ENCODE data around the gene SCEL.
"Not testable (repeated sequence)": the region's sequence is repeated elsewhere in the genome, so short reads cannot be mapped to it uniquely, and the experiment has no call there.

The SCEL gene, protein sequence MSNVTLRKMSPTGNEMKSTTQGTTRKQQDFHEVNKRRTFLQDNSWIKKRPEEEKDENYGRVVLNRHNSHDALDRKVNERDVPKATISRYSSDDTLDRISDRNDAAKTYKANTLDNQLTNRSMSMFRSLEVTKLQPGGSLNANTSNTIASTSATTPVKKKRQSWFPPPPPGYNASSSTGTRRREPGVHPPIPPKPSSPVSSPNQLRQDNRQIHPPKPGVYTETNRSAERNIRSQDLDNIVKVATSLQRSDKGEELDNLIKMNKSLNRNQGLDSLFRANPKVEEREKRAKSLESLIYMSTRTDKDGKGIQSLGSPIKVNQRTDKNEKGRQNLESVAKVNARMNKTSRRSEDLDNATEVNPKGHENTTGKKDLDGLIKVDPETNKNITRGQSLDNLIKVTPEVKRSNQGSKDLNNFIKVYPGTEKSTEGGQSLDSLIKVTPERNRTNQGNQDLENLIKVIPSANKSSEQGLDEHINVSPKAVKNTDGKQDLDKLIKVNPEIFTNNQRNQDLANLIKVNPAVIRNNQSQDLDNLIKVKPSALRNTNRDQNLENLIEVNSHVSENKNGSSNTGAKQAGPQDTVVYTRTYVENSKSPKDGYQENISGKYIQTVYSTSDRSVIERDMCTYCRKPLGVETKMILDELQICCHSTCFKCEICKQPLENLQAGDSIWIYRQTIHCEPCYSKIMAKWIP

DNA sequence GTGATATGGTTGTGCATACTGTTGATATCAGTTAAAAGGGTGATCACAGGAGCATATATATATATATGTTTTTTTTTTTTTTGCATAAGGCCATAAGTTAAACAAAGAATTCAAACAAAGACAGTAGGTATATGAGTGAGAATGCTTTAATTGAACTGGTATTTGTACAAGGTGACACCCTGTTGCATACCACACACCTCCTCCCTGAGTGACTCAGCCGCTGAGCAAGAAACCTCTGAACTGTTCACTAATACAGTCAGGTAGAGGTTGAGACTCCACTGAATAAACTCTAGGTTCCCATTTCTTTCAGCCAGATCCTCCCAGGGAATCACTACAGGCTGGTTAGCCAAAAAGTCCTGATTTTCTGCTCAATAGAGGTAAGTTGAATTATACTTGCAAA is at the start of gene SCEL:
SCEL (plus strand) TSS at position 259 of the 400 bp plus-strand sequence. CDS start 20,170 bp downstream, outside the sequence.
- in situ Hi-C loops (cut with MboI; ENCODE audit: low sequenced_read_pairs): no loop called here

DNA sequence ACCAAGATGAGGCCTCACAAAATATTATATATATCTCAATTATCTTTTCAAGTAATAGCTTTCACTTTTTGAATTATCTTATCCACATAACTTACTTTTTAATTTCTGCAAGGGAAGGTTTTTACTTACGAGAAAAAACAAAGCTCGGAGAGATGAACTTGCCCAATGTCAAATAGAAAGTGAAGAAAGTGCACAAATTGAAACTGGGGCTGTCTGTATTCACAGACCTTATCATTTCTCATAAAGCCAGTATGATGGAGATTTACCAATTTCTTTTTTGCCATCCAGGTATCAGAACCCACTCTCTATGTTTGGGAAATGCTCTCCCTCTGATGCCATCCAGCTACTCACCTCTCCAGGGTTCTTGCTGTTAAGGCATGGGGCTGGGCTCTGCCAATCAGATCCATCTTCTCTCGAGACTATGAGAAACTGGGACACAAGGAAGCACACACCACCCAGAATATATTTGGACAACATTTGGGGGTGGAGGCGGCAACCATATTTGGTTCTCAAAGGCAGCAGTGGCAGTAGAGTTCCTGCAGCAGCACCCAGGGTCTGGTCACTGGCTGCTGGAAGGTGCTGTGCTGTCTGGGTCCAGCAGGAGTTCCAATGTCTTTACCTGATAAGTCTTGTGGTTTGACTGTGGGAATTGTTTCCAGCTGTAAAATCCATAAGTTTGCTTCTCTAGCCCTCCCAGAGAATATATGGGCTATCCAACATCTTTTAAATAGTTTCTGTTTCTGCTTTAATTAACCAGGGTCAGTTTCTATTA is 45.8 kb upstream of the SCEL start:
- in situ Hi-C loops (cut with MboI; ENCODE audit: low sequenced_read_pairs): no loop called here

- in situ Hi-C loops (cut with MboI; ENCODE audit: low sequenced_read_pairs): no loop called here
Measured at GRCh38 chr13:77492982-77493381, 42.5 kb upstream of the SCEL start.

- in situ Hi-C loops (cut with MboI; ENCODE audit: low sequenced_read_pairs): no loop called here
Measured at GRCh38 chr13:77494226-77494625, 41.3 kb upstream of the SCEL start.

DNA sequence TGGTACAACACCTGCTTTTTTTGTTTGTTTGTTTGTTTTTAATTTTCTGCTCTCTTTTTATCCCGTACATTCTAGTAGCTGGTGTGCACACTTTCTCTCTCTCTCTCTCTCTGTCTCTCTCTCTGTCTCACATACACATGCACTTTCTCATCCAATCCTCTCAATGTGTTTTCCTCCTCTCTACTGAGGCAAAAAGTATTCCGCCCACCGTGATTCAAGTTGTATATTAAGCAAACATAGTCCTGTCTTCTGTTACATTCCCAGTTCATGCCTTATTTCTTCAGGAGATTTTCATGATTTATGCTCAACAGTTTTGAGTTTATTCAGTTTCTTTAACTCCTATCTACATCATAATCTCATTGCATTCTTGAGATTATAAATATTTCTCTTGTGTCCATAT is 38.2 kb upstream of the SCEL start:
- in situ Hi-C loops (cut with MboI; ENCODE audit: low sequenced_read_pairs): no loop called here

- in situ Hi-C loops (cut with MboI; ENCODE audit: low sequenced_read_pairs): no loop called here
Measured at GRCh38 chr13:77497835-77498234, 37.7 kb upstream of the SCEL start.

GRCh38 chr13:77502104-77502720 is 33.3 kb upstream of the SCEL start:
- in situ Hi-C loops (cut with MboI; ENCODE audit: low sequenced_read_pairs): no loop called here

GRCh38 chr13:77503398-77503797 is 32.1 kb upstream of the SCEL start:
- in situ Hi-C loops (cut with MboI; ENCODE audit: low sequenced_read_pairs): no loop called here

DNA sequence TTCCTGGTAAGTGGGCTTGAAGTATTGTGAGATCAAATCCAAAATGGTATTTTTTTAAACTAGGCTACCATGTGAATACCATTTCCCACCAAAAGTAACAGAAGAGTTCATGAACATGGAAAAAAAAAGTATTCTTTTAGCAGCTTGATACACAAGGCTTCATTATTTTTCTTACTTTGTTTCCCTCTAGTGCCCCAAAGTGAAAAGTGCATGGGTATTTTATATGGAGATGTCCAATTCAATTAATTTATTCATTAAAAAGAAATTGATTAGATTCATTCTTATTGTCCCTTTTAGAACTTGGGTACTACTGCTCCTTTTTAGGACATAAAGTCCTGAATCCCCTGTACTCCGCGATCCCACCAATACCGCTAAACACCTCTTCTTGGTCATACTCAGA is 28.6 kb upstream of the SCEL start:
- in situ Hi-C loops (cut with MboI; ENCODE audit: low sequenced_read_pairs): no loop called here

DNA sequence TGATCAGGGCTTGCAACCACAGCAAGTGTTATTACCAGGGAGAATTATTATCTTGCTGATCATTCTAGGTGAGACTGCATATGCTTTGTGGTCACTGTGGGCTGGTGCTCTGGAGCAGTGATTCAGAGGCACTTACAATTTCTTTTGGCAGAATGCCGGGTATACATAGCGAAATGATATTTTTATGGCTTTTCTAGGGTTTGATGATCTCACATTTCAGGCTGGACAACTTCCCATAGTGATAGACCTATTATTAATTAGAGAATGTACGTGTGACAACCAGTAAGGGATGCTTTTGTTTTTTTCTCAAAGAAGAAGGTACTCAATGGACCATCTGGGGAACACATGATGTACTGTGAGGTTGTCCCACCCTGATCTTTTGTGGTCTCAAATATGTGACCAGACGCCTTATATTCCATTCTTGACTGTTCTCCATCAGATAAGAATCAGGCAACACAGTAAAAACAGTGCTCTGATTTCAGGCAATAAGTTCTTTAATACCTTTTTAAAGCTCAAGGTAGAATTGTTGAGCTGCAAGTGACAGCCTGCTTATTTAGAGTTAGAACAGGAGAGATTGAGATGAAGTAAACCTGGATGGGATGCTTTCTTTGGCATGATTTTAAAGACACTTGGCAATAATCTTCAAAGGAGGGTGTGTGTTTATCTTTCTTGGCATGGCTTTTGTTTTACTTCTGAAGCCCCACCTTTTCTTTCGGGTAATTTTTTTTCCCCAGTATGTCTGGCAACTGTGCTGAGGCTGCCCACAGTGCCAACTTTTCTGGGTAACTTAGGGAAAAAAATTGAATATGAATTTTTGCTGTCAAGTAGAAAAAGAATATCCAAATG is 27.4 kb upstream of the SCEL start:
- in situ Hi-C loops (cut with MboI; ENCODE audit: low sequenced_read_pairs): no loop called here

GRCh38 chr13:77508959-77509620 is 26.4 kb upstream of the SCEL start:
- in situ Hi-C loops (cut with MboI; ENCODE audit: low sequenced_read_pairs): no loop called here

DNA sequence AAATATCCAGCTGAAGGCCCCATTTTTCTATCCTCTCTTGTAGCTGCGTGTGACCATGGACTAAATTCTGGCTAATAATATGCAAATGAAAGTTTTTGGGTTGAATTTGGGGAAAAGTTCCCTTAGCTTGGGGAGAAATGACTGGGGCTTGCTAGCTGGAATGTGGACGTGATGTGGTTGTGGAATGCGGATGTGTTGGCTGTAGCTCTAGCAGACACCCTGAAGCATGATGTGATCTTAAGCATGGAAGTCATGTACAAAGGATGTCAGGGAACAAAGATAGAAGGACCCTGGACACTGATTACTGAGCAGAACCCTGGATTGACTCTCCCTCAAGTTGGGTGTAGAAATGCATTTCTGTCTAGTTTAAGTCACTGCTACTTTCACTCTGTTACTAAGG is 25.4 kb upstream of the SCEL start:
- in situ Hi-C loops (cut with MboI; ENCODE audit: low sequenced_read_pairs): no loop called here

GRCh38 chr13:77511552-77511951 is 24.0 kb upstream of the SCEL start:
- in situ Hi-C loops (cut with MboI; ENCODE audit: low sequenced_read_pairs): no loop called here

DNA sequence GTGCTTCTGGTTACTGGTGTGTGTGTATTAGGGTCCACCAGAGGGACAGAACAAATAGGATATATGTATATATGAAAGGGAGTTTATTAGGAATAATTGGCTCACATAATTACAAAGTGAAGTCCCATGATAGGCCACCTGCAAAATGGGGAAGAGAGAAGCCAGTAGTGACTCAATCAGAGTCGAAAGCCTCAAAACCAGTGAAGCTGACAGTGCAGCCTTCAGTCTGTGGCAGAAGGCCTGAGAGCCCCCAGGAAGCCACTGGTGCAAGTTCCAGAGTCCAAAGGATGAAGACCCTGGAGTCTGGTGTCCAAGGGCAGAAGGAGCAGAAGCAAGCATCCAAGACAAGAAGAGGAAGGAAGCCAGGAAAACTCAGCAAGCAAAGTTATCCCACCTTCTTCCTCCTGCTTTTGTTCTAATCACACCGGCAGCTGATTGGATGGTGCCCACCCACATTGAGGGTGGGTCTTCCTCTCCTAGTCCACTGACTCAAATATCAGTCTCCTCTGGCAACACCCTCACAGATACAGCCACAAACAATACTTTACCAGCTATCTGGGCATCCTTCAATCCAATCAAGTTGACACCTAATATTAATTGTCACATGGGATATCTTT is 21.7 kb upstream of the SCEL start:
- in situ Hi-C loops (cut with MboI; ENCODE audit: low sequenced_read_pairs): no loop called here

GRCh38 chr13:77514336-77514726 is 21.2 kb upstream of the SCEL start:
- in situ Hi-C loops (cut with MboI; ENCODE audit: low sequenced_read_pairs): no loop called here

GRCh38 chr13:77515785-77516184 is 19.7 kb upstream of the SCEL start:
- in situ Hi-C loops (cut with MboI; ENCODE audit: low sequenced_read_pairs): no loop called here

- in situ Hi-C loops (cut with MboI; ENCODE audit: low sequenced_read_pairs): no loop called here
Measured at GRCh38 chr13:77516342-77516789, 19.1 kb upstream of the SCEL start.

DNA sequence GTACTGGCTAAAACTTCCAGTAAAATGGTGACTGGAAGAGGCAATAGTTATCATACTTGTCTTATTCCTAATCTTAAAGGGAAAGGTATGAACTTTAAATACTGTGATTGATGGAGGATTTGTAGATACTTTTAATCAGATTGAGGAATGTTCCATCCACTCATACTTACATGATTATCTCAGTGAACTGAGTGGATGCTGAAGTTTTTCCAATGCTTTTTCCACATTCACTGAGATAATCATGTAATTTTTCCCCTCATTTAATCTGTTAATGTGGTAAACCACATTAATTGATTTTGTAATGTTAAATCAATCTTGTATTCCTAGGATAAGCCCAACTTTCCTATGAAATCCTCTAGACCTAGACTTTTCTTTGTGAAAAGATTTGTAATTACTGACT is 17.2 kb upstream of the SCEL start:
- in situ Hi-C loops (cut with MboI; ENCODE audit: low sequenced_read_pairs): no loop called here

GRCh38 chr13:77519396-77519795 is 16.1 kb upstream of the SCEL start:
- in situ Hi-C loops (cut with MboI; ENCODE audit: low sequenced_read_pairs): not testable (repeated sequence)

Measured in HL-60/S4 treated with phorbol 12-myristate 13-acetate at 8.2 ng/mL for 4 days and 3 days (cell line).